HepG2 (cell line): ENCODE results near the gene MFAP2. TPM values are rescaled to one million over a fixed set of nuclear protein-coding genes. Genes with fewer than 3 reads are reported as not detected.
A peak's percentile ranks its signal among the peaks of the same experiment; 100 is the strongest.

Experiments used
- ATAC-seq: fragments of 200-7000 bp; cut with Tn5 transposase; 3 replicates; pipeline ENCODE4 v1.9.1; 2020; ENCODE audit warnings: mild to moderate bottlenecking, moderate library complexity
- BruUV-seq: library from RNA; stranded (reverse); fragments of 400-500 nt; replicated peaks from 2 replicates; lab custom pipeline; 2021; lab: Mats Ljungman, UMichigan
- CTCF ChIA-PET: fragments of 300-600 bp; formaldehyde crosslinking; extraction: SDS; loops from one replicate; lab custom pipeline; 2021; ENCODE audit warnings: low total read pairs, inconsistent platforms, low intra/inter-chr PET ratio; lab: Yijun Ruan, JAX
- POLR2A ChIA-PET: fragments of 350-600 bp; sonication (Branson Sonifier 250); formaldehyde crosslinking; loops from one replicate; lab custom pipeline; 2020; ENCODE audit warnings: antibody characterized with exemption, inconsistent platforms; lab: Yijun Ruan, JAX
- DNase-seq: peaks from one replicate; pipeline ENCODE4 v3.0.0-alpha.2; 2015; ENCODE audit warnings: low spot score
- FAIRE-seq: peaks from 3 replicates; lab custom pipeline; 2011; peaks lifted over from hg19 to GRCh38; lab: Jason Lieb, UNC
- H2AFZ ChIP-seq: one replicate; pipeline ENCODE4 v1.6.1; 2011; ENCODE audit warnings: low read length, inconsistent platforms
- H3K27ac ChIP-seq: fragments of 300-600 bp; 3 replicates; pipeline ENCODE4 v1.8.0; 2011; ENCODE audit warnings: mixed run types, mild to moderate bottlenecking, mixed read lengths, low read length, inconsistent platforms; ENCODE audit not compliant: insufficient read depth; ENCODE audit errors: extremely low read length
- H3K27me3 ChIP-seq, 2 experiments: fragments of 200-600 bp in 1 of 2; 2 replicates in 1 of 2; 3 replicates in 1 of 2; pipeline versions ENCODE4 v1.6.0 to v1.8.0; 2011; ENCODE audit warnings: low read length in 2 of 2, mild to moderate bottlenecking in 2 of 2, moderate library complexity in 2 of 2, inconsistent platforms in 1 of 2; ENCODE audit not compliant: insufficient read depth in 2 of 2, control insufficient read depth in 1 of 2
- H3K36me3 ChIP-seq, 2 experiments: fragments of 200-600 bp in 1 of 2; replicated peaks in 1 of 2; 2 replicates in 1 of 2; 3 replicates in 1 of 2; pipeline versions ENCODE4 v1.5.1 to v1.8.0; 2011; ENCODE audit warnings: low read length in 2 of 2, inconsistent platforms in 1 of 2; ENCODE audit not compliant: insufficient read depth in 2 of 2, control insufficient read depth in 1 of 2
- H3K4me1 ChIP-seq: 2 replicates; pipeline ENCODE4 v1.5.1; 2012; ENCODE audit warnings: low read length, inconsistent platforms; ENCODE audit not compliant: insufficient read depth
- H3K4me2 ChIP-seq: 2 replicates; pipeline ENCODE4 v1.6.0; 2011; ENCODE audit warnings: low read depth, low read length, inconsistent platforms
- H3K4me3 ChIP-seq, 3 experiments: fragments of 200-600 bp in 1 of 3; sonication (generic), shearing (Covaris generic) in 1 of 3; replicated peaks in 1 of 3; 2 replicates each; pipeline ENCODE4 v1.5.1; 2011 to 2016; ENCODE audit warnings: low read length in 3 of 3, inconsistent platforms in 2 of 3, low read depth in 2 of 3, mild to moderate bottlenecking in 2 of 3, control low read depth in 1 of 3, mixed read lengths in 1 of 3; ENCODE audit not compliant: insufficient read depth in 1 of 3
- H3K79me2 ChIP-seq: one replicate; pipeline ENCODE4 v1.6.1; 2011; ENCODE audit warnings: low read length, inconsistent platforms; ENCODE audit not compliant: insufficient read depth
- H3K9ac ChIP-seq: 2 replicates; pipeline ENCODE4 v1.6.0; 2011; ENCODE audit warnings: mild to moderate bottlenecking, low read depth, low read length, inconsistent platforms; ENCODE audit not compliant: insufficient read depth
- H3K9me3 ChIP-seq: 2 replicates; pipeline ENCODE4 v1.5.1; 2012; ENCODE audit warnings: mild to moderate bottlenecking, low read length
- H4K20me1 ChIP-seq: 2 replicates; pipeline ENCODE4 v1.6.0; 2011; ENCODE audit warnings: inconsistent platforms, mild to moderate bottlenecking, low read length, moderate library complexity; ENCODE audit not compliant: insufficient read depth
- AGO2 ChIP-seq: fragments of 200-400 bp; formaldehyde crosslinking; optimal IDR thresholded peaks from 2 replicates; pipeline ENCODE3; 2017; ENCODE audit warnings: mild to moderate bottlenecking, low read depth, low read length, moderate library complexity
- CCAR2 ChIP-seq: fragments of 200-400 bp; formaldehyde crosslinking; optimal IDR thresholded peaks from 2 replicates; pipeline ENCODE3; 2018; ENCODE audit warnings: low read depth, mild to moderate bottlenecking, low read length, moderate library complexity
- FOXP1 ChIP-seq, 2 experiments: fragments of 450-650 bp in 1 of 2; IDR thresholded peaks; 2 replicates each; pipeline ENCODE4 v1.6.1; 2017 to 2018; ENCODE audit warnings: antibody characterized with exemption in 1 of 2
- GABPA ChIP-seq, 2 experiments: IDR thresholded peaks; 2 replicates each; pipeline ENCODE4 v1.6.1; 2011 to 2016; ENCODE audit warnings: low read depth in 2 of 2, low read length in 1 of 2, missing biosample characterization in 1 of 2, missing genetic modification characterization in 1 of 2
- SMARCE1 ChIP-seq: fragments of 450-650 bp; IDR thresholded peaks from 2 replicates; pipeline ENCODE4 v1.6.1; 2017; ENCODE audit warnings: borderline replicate concordance
- ZNF33A ChIP-seq: sonication (generic); formaldehyde crosslinking; IDR thresholded peaks from 2 replicates; pipeline ENCODE4 v1.5.1; 2020; ENCODE audit warnings: missing genetic modification reagents, mild to moderate bottlenecking, moderate library complexity, borderline replicate concordance
- WGBS: methylation state at CpG from one replicate; pipeline ENCODE4 v1.1.6; 2017; ENCODE audit warnings: low lambda C conversion rate; 5-methylcytosine and 5-hydroxymethylcytosine counted together
- in situ Hi-C: cut with HindIII; loops from 2 replicates; pipeline ENCODE4 v1.10.0; 2017; ENCODE audit warnings: low pct_unique_long_range_greater_than_20kb; ENCODE audit not compliant: extremely low pct_ligation_motif_present
- intact Hi-C: fragments of 100-400 bp; cut with micrococcal nuclease; formaldehyde crosslinking; loops from one replicate; pipeline ENCODE4 v1.10.0; 2022; ENCODE audit not compliant: unreplicated experiment
- polyA plus RNA-seq, 8 experiments: library from polyadenylated mRNA; depleted of rRNA in 3 of 8; stranded (reverse) in 7 of 8; unstranded in 1 of 8; fragments of >200 nt; fragmentation: Illumina TruSeq in 4 of 8; extraction: Trizol in 4 of 8; gene quantifications; 2 replicates each; pipeline versions ENCODE4 v1.2.1 to v1.2.3, GENCODE V29; 2011 to 2016; ENCODE audit warnings: low read depth in 4 of 8, missing spikeins in 1 of 8, mixed read lengths in 1 of 8; ENCODE audit not compliant: insufficient read depth in 1 of 8
- total RNA-seq, 5 experiments: library from RNA; depleted of rRNA; stranded (reverse); fragments of >200 nt; fragmentation: Illumina TruSeq; extraction: Trizol; gene quantifications; 2 replicates each; pipeline ENCODE4 v1.2.3, GENCODE V29; 2016; ENCODE audit warnings: low read depth in 1 of 5

MFAP2 gene
- total and polyA plus RNA-seq, 2 of the 13 experiments (the other 11 are each of a cell fraction or from before 2014, with no cell fraction given) = 1.1 to 1.4 TPM

DNA sequence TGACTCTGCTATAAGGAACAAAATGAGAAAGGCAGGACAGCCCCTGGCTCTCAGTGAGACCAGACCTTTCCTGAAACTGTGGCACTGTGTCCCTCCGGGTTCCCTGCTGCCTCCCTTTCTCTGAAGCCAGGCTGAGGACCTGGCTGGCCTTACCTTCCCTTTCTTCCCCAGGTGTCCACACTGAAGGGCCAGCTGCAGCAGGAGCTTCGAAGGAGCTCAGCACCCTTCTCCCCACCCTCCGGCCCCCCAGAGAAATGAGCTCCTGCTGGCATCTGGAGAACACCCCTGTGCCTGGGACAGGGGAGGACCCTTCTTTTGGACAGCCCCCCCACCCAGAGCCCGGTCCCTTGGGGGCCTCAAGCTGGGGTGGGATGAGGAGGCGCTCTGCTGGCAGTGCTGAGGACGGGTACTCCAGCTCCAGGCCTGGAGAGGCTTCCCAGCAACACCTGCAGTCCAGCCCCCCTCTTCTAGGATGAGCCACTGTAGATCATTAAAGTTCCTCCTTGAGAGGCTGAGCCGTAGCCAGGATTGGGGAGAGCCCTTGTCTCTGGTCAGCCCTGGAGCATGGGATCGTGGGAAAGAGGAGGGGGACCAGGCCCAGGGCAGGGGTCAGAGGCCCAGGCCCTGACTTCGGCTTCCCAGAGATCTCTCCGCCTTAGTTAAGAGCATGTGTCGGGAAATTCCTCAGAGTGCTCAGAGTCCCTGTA is 8.1 kb downstream of the MFAP2 start:
- no peak for DNase-seq
- Histone ChIP-seq H3K9ac (no peak overlapping the region), H3K27ac (no peak overlapping the region), H3K4me1 (no peaks in the 10 kb centered on the region), H3K4me3 (no peak overlapping the region), H4K20me1 (no peaks in the 10 kb centered on the region; the same call in 1 of the 2 replicates)
- BruUV-seq = no TSS peak
- no peak for ATAC-seq
- POLR2A ChIA-PET = no interaction called here
- intact Hi-C loops = no loop called here
- TF ChIP-seq ZNF33A (CRISPR knock-in tag) (no peak), SMARCE1 (no peak)
- TF ChIP-seq, all 625 proteins: peak for 0
- Histone ChIP-seq H3K9me3 (no peaks in the 10 kb centered on the region), H3K27me3 (peaks cover 1 to 4% of the 10 kb centered on the region in 2 experiments; a peak in 2 of 5 replicates), H3K36me3 (no peaks in the 10 kb centered on the region), H3K79me2 (no peaks in the 10 kb centered on the region), H3K4me2 (no peak overlapping the region), H2AFZ (no peak overlapping the region)
- CTCF ChIA-PET = no interaction called here
- no peak for FAIRE-seq
- WGBS = 49% methylated on average over 6 of the region's 11 CpGs
- in situ Hi-C loops = loop anchor here (25.0 kb wide), 1 partner anchor 265 kb away; the partner anchor contains the start of gene PADI3

GRCh38 chr1:16971341-16972188 is 8.9 kb downstream of the MFAP2 start:
- no peaks in the 10 kb centered on the region; the same call in 1 of the 2 replicates for H4K20me1 ChIP-seq
- CTCF ChIA-PET = no interaction called here
- DNase-seq (no peak), FAIRE-seq (no peak), ATAC-seq (peak; percentile 19)
- in situ Hi-C loops (loop anchor here (25.0 kb wide), 1 partner anchor 266 kb away; the partner anchor contains the start of gene PADI3), intact Hi-C loops (no loop called here)
- POLR2A ChIA-PET = no interaction called here
- H3K4me1 ChIP-seq = no peaks in the 10 kb centered on the region
- no peak overlapping the region for H3K9ac ChIP-seq
- no peak overlapping the region for H2AFZ ChIP-seq
- 83% methylated on average over 19 of the region's 28 CpGs for WGBS
- no TSS peak for BruUV-seq
- no peak overlapping the region for H3K4me3 ChIP-seq
- H3K9me3 ChIP-seq = no peaks in the 10 kb centered on the region
- no peaks in the 10 kb centered on the region for H3K79me2 ChIP-seq
- H3K27me3 ChIP-seq = peaks cover 1 to 4% of the 10 kb centered on the region in 2 experiments; a peak in 2 of 5 replicates
- TF ChIP-seq GABPA (IDR thresholded peaks at IDR 0.05; ENCODE audit: low read depth, low read length) = no peak
- no peak for TF ChIP-seq GABPA (CRISPR knock-in tag; IDR thresholded peaks at IDR 0.05; ENCODE audit: low read depth)
- TF ChIP-seq FOXP1 (IDR thresholded peaks at IDR 0.05) = no peak
- TF ChIP-seq FOXP1 (CRISPR knock-in tag; IDR thresholded peaks at IDR 0.05) = no peak
- TF ChIP-seq AGO2 = peak; percentile 28
- no peak for TF ChIP-seq CCAR2
- no peak overlapping the region for H3K4me2 ChIP-seq
- H3K27ac ChIP-seq = no peak overlapping the region
- no peaks in the 10 kb centered on the region for H3K36me3 ChIP-seq
